Neural cell (in vitro differentiated cells): ENCODE results near the gene GIPC3. TPM values are rescaled to one million over a fixed set of nuclear protein-coding genes. Genes with fewer than 3 reads are reported as not detected.

Experiments used
- H2AFZ ChIP-seq: fragments of 200-600, 300-800 bp; sonication (generic), shearing (Covaris generic); 2 replicates; pipeline ENCODE4 v1.6.0; 2014; ENCODE audit warnings: low read depth, mild to moderate bottlenecking, antibody characterized with exemption, low read length, moderate library complexity
- H3F3A ChIP-seq: fragments of 200-600 bp; shearing (Covaris generic); 2 replicates; pipeline ENCODE4 v1.6.1; 2016; ENCODE audit warnings: mild to moderate bottlenecking, moderate library complexity, mixed read lengths, antibody characterized with exemption, low read length; ENCODE audit not compliant: insufficient read depth, poor library complexity, severe bottlenecking
- H3K27ac ChIP-seq: fragments of 200-600, 300-800 bp; sonication (generic), shearing (Covaris generic); 2 replicates; pipeline ENCODE4 v1.5.1; 2014; ENCODE audit warnings: mild to moderate bottlenecking, low read length, moderate library complexity
- H3K27me3 ChIP-seq: fragments of 300-800, 200-600 bp; sonication (generic), shearing (Covaris generic); 2 replicates; pipeline ENCODE4 v1.6.0; 2014; ENCODE audit warnings: mild to moderate bottlenecking, low read depth, low read length, moderate library complexity; ENCODE audit not compliant: insufficient read depth
- H3K36me3 ChIP-seq: fragments of 300-800, 200-600 bp; sonication (generic), shearing (Covaris generic); 2 replicates; pipeline ENCODE4 v1.5.1; 2014; ENCODE audit warnings: mild to moderate bottlenecking, antibody characterized with exemption, low read length, moderate library complexity; ENCODE audit not compliant: insufficient read depth
- H3K4me2 ChIP-seq: fragments of 300-800, 200-600 bp; sonication (generic), shearing (Covaris generic); 2 replicates; pipeline ENCODE4 v1.6.0; 2014; ENCODE audit warnings: mild to moderate bottlenecking, low read length
- H3K4me3 ChIP-seq: fragments of 300-800, 200-600 bp; sonication (generic), shearing (Covaris generic); 2 replicates; pipeline ENCODE4 v1.5.1; 2014; ENCODE audit warnings: mild to moderate bottlenecking, low read length, moderate library complexity
- H3K79me2 ChIP-seq: fragments of 200-600 bp; shearing (Covaris generic); replicated peaks from 2 replicates; pipeline ENCODE4 v1.6.0; 2014; ENCODE audit warnings: mild to moderate bottlenecking, low read length, moderate library complexity; ENCODE audit not compliant: insufficient read depth
- H3K9ac ChIP-seq: fragments of 300-800, 200-600 bp; sonication (generic), shearing (Covaris generic); 2 replicates; pipeline ENCODE4 v1.6.1; 2016; ENCODE audit warnings: mild to moderate bottlenecking, low read length, mixed read lengths
- H3K9me2 ChIP-seq: fragments of 200-600 bp; shearing (Covaris generic); 2 replicates; pipeline ENCODE4 v1.6.1; 2016; ENCODE audit warnings: mild to moderate bottlenecking, low read length, mixed read lengths; ENCODE audit not compliant: insufficient read depth
- H3K9me3 ChIP-seq: fragments of 200-600, 300-800 bp; sonication (generic), shearing (Covaris generic); 2 replicates; pipeline ENCODE4 v1.6.1; 2016; ENCODE audit warnings: mild to moderate bottlenecking, mixed run types, low read length, moderate library complexity, mixed read lengths
- H4K20me1 ChIP-seq: fragments of 200-600 bp; shearing (Covaris generic); 2 replicates; pipeline ENCODE4 v1.6.1; 2016; ENCODE audit warnings: mild to moderate bottlenecking, mixed run types; ENCODE audit not compliant: insufficient read depth
- CTCF ChIP-seq: fragments of 450-650 bp; IDR thresholded peaks from 2 replicates; pipeline ENCODE4 v1.5.1; 2014; ENCODE audit warnings: antibody characterized with exemption, mild to moderate bottlenecking, moderate library complexity; ENCODE audit not compliant: poor library complexity, severe bottlenecking
- EP300 ChIP-seq: fragments of 450-650 bp; conservative IDR thresholded peaks from 2 replicates; pipeline ENCODE4 v1.6.1; 2014; ENCODE audit warnings: antibody characterized with exemption, mild to moderate bottlenecking, moderate library complexity; ENCODE audit not compliant: poor library complexity, severe bottlenecking
- EZH2 ChIP-seq: fragments of 200-600, 300-800 bp; shearing (Covaris generic), sonication (generic); IDR thresholded peaks from 2 replicates; pipeline ENCODE4 v1.6.1; 2014; ENCODE audit warnings: antibody characterized with exemption, low read length, borderline replicate concordance, mild to moderate bottlenecking; ENCODE audit not compliant: insufficient read depth, poor library complexity, severe bottlenecking
- MXI1 ChIP-seq: fragments of 450-650 bp; conservative IDR thresholded peaks from 2 replicates; pipeline ENCODE4 v1.6.1; 2014; ENCODE audit warnings: antibody characterized with exemption, mild to moderate bottlenecking; ENCODE audit not compliant: poor library complexity, severe bottlenecking
- POLR2AphosphoS5 ChIP-seq: IDR thresholded peaks from 2 replicates; pipeline ENCODE4 v1.6.1; 2012
- RAD21 ChIP-seq: fragments of 450-650 bp; conservative IDR thresholded peaks from 2 replicates; pipeline ENCODE4 v1.6.1; 2014; ENCODE audit warnings: antibody characterized with exemption, mild to moderate bottlenecking, moderate library complexity
- REST ChIP-seq: IDR thresholded peaks from 2 replicates; pipeline ENCODE4 v1.6.1; 2012; ENCODE audit warnings: borderline replicate concordance
- SMC3 ChIP-seq: fragments of 450-650 bp; conservative IDR thresholded peaks from 2 replicates; pipeline ENCODE4 v1.6.1; 2014; ENCODE audit warnings: antibody characterized with exemption, mild to moderate bottlenecking, moderate library complexity; ENCODE audit not compliant: poor library complexity
- TAF1 ChIP-seq: IDR thresholded peaks from 2 replicates; pipeline ENCODE4 v1.6.1; 2012; ENCODE audit warnings: low read depth
- polyA plus RNA-seq: library from polyadenylated mRNA; depleted of rRNA; stranded (reverse); fragments of >200 nt; gene quantifications from 2 replicates; pipeline ENCODE4 v1.2.3, GENCODE V29; 2014

The GIPC3 gene
- polyA plus RNA-seq, 1 donor from 2014 or later, result not detected

DNA sequence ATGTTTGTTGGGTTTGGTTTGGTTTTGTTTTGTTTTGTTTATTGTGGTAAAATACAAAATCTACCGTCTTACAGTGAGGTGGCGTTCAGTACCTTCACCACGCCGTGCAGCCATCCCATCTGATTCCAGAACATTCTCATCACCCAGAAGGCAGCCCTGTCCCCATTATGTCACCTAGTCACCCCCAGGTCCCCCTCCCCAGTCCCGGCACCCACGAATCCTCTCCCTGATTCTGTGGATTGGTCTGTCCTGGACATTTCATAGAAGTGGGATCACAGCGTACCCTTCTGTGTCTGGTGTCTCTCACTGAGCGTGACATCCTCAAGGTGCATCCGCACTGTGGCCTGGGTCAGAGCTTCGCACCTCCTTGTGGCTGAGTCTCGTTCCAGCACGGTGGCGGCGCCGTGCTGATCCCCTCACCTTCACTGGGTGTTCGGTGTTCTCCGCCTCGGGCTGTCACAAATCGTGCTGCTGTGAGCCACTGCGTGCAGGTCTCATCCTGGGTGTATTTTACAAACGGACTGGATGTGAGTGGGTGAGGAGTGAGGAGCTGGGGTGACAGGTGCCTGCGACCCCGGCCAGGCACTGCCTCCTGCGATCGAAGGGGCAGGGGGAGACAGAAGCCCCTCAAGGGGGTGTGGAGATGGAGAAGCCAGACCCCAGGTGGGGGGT lies 46.9 kb upstream of the GIPC3 start:
- Histone ChIP-seq H3K27ac (no peak overlapping the region), H3K27me3 (no peaks in the 10 kb centered on the region), H3K9ac (no peak overlapping the region), H3K79me2 (no peaks in the 10 kb centered on the region), H3K4me3 (no peak overlapping the region), H3K9me2 (no peaks in the 10 kb centered on the region), H4K20me1 (no peaks in the 10 kb centered on the region), H2AFZ (no peak overlapping the region), H3K4me2 (no peak overlapping the region), H3F3A (no peaks in the 10 kb centered on the region), H3K9me3 (no peaks in the 10 kb centered on the region), H3K36me3 (no peaks in the 10 kb centered on the region)
- TF ChIP-seq MXI1 (no peak), RAD21 (no peak), REST (no peak), POLR2AphosphoS5 (no peak), EZH2 (no peak), SMC3 (no peak), CTCF (no peak), EP300 (no peak), TAF1 (no peak)

DNA sequence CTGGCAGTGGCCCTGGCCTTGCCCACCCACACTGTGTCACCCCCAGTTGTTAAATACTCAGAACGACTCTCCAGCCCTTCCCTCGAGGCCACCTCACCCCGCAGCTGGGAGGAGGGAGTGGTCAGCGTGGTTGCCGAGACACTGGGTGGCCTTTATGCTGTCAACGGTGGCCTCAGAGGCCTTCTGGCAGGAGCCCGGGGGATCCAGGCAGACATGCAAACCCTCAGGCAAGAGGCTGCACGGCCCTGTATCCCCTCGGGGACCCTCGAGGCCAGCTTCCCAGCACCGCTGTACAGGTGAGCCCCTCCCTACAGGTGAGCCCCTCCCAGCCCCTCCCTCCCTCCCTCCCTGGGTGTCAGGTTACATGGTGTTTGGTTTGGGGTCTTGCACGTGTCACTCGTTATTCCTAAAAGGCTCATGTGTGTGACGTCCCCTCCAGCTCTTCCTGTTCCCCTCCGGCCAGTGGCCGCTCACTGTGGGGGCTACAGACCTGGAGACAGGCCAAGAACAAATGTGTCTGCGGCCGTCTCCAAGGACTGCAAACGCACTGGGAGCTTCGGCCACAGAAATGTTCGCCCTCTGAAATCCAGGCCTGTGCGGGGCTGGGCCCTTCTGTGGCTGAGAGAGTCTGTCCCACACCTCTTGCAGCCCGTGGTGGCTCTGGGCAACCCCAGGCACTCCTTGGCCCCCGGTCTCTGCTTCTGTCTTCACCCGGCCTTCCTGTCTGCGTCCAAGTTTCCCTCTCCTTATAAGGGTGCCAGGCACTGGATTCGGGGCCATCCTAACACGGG lies 46.1 kb upstream of the GIPC3 start, which contains the start of gene TEKTIP1:
Gene TEKTIP1 (plus strand): TSS at position 210 of the 791 bp plus-strand sequence. CDS start 4 bp downstream, at position 214.
- TF ChIP-seq EZH2 (no peak), RAD21 (no peak), CTCF (no peak)
- H3K79me2 ChIP-seq, result no peaks in the 10 kb centered on the region
- no peaks in the 10 kb centered on the region for H3F3A ChIP-seq
- H3K27ac ChIP-seq, result no peak within 1 kb of the TSS
- no peak within 1 kb of the TSS for H3K4me2 ChIP-seq
- no peaks in the 10 kb centered on the region for H3K27me3 ChIP-seq
- no peaks in the 10 kb centered on the region for H3K9me2 ChIP-seq
- no peak within 1 kb of the TSS for H2AFZ ChIP-seq
- no peaks in the 10 kb centered on the region for H3K36me3 ChIP-seq
- no peak within 1 kb of the TSS for H3K4me3 ChIP-seq
- H3K9me3 ChIP-seq, result no peaks in the 10 kb centered on the region
- H3K9ac ChIP-seq, result no peak within 1 kb of the TSS
- H4K20me1 ChIP-seq, result no peaks in the 10 kb centered on the region
